ENCODE results near the gene ZNF772. TPM values are rescaled to one million over a fixed set of nuclear protein-coding genes. Genes with fewer than 3 reads are reported as not detected.
"Not testable (repeated sequence)": the region's sequence is repeated elsewhere in the genome, so short reads cannot be mapped to it uniquely, and the experiment has no call there.

Gene ZNF772
- 3.3 and 9.1 TPM in 2 replicates for total RNA-seq (2014; rRNA removed; shearing (Covaris generic))

DNA sequence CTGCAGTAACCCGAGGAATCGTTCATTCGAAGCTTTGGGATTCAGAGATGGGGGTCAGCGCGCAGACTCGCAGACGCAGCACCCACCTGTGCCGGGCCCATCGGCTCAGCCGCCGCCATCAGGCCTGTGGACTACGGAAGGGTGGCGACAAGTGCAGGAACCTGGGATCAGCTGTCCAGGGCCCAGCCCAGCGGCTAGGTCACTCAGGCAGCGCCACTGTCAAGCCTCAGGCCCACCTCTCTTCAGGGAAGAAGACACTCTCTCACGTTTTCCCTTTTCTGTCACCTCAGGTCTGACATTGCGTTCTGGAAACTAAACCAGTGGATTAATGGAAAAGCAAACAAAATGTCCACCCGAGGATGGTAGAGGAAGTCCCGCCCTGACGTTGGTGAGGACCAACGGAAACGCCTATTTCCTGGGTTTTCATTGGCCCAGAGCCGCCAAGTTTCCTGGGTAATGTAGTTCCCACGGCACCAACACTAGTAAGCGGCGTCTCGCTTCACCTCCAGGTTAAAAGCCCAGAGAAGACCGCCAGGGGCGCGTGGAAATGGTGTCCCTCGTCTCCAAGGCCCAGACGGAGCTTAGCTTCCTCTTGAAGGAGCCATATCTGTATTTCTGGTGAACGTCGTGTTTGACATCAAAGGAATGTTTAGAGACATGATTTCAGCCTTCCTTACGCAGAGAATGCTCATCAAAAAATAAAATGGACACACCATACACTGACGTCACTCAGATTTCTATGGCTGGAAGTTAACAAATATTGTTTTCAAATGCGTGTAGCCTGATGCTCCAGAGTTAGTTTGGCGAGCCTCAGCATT lies at the start of gene ZNF772:
Gene ZNF772, minus strand, starts transcription at position 376 of the 818 bp plus-strand sequence. Its CDS starts 257 bp downstream, at position 119.
- peak; percentile 98 for DNase-seq (ENCODE audit: low spot score)
- in situ Hi-C loops (cut with HindIII; ENCODE audit: low sequenced_read_pairs), result no loop called here

DNA sequence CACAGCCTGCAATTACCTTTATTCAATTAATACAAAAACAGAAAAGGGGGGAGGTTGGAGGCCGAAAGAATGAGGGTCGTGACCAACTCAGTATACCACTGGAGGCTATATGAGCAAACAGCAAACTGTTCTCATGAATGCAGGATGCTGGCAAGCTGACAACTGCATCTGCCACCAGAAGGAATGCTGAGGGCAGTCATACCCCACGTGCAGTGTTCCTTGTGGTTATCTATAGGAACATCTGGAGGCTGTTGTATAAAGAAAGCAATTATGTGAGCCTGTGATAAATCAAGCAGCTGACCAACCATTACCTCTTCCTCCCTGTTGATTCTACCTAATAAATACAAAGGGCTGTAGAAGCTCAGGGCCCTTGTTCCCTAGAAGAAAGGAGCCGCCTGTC lies 40.7 kb upstream of the ZNF772 start:
- in situ Hi-C loops (cut with HindIII; ENCODE audit: low sequenced_read_pairs); DNase-seq (ENCODE audit: low spot score): not testable (repeated sequence)

DNA sequence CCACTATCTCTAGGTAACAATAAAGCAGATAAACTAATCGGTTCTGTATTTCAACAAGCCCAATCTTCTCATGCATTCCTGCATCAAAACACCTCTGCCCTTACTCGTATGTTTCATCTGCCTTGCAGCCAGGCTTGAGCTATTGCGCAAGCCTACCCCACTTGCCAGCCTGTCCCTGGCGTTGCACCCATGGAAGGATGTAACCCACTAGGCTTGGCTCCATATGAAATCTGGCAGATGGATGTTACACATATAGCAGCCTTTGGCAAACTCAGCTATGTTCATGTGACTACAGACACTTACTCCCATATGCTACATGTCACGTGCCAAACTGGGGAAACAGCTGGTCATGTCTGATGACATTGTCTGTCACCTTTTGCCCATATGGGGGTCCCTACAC lies 37.9 kb upstream of the ZNF772 start:
- in situ Hi-C loops (cut with HindIII; ENCODE audit: low sequenced_read_pairs), result no loop called here
- no peak for DNase-seq (ENCODE audit: low spot score)

- DNase-seq (ENCODE audit: low spot score), result no peak
- in situ Hi-C loops (cut with HindIII; ENCODE audit: low sequenced_read_pairs), result no loop called here
Measured at GRCh38 chr19:57512845-57513244, 35.5 kb upstream of the ZNF772 start.

DNA sequence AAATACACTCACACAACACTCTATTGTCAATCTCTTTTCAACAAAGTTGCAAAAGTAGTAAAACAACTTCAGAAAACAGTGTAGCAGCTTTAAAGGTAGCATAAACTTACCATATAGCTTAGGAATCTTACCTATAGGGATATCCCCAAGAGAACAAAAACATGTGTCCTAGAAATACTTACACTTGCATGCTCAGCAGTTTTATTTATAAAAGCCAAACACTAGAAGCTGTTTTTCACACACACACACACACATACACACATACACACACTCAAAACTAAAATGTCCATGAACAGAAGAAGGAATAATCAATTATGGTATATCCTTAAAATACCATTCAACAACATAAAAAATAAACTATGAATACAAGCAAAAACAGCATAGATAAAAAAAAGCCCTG lies 34.1 kb upstream of the ZNF772 start:
- in situ Hi-C loops (cut with HindIII; ENCODE audit: low sequenced_read_pairs), result no loop called here

GRCh38 chr19:57506163-57506562 lies 28.8 kb upstream of the ZNF772 start:
- no peak for DNase-seq (ENCODE audit: low spot score)
- in situ Hi-C loops (cut with HindIII; ENCODE audit: low sequenced_read_pairs), result no loop called here

More for the DNA sequence above, 34.1 kb upstream of the ZNF772 start:
- DNase-seq (ENCODE audit: low spot score), result no peak

DNA sequence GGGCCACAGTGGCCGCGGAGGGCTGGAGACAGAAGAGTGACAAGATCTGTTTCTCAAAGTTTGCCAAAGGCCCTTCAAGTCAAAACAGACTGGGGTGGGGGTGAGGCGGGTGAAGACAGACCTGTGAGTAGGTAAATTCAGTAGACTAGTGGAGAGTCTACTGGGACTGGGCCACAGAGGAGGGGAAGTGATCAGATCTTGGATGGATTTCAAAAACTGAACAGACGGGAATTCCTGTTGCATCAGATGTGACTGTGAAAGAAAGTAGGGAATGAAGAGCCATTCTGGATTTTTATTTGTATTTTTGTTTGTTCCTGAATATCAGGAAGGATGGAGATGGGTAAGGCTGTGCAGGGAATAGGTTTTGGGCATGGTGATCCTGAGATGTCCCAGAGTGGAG lies 23.0 kb upstream of the ZNF772 start:
- in situ Hi-C loops (cut with HindIII; ENCODE audit: low sequenced_read_pairs); DNase-seq (ENCODE audit: low spot score): not testable (repeated sequence)

DNA sequence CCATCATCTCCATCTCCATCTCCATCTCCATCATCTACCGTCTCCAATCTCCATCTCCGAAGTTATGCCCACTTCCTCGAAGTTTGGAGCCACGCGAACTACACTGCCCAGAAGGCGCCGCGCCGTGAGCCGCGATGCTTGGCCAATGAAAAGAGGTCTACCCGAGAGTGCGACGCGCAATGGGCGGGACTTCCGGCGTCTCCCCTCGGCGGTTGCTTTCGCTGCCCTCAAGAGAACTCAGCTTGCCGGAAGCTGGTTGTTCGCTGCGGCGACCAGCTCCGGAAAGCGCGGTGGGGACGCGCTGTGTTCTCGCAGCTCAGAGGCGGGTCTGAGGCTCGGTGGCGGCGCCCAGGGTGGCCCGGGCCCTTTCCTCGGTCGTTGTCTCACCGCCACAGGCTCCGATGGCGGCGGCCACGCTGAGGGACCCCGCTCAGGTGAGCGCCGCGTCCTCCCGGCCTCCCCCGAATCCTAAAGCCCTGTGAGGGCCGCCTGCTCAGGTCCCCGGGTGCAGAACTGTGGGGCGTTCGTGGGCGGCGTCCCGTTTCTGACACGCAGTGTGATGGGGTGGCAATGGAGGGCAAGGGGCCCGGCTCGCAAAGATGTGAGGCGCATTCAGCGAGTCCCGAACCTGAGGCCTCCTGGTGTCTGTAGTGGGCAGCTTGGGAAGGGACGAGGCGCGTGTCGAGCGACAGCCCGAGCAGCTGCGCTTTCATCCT lies 22.5 kb upstream of the ZNF772 start, which contains the start of gene ZNF773:
Gene ZNF773, plus strand, starts transcription at position 259 of the 716 bp plus-strand sequence. Its CDS starts 143 bp downstream, at position 402.
- peak; percentile 94 for DNase-seq (ENCODE audit: low spot score)
- in situ Hi-C loops (cut with HindIII; ENCODE audit: low sequenced_read_pairs), result not testable (repeated sequence)

DNA sequence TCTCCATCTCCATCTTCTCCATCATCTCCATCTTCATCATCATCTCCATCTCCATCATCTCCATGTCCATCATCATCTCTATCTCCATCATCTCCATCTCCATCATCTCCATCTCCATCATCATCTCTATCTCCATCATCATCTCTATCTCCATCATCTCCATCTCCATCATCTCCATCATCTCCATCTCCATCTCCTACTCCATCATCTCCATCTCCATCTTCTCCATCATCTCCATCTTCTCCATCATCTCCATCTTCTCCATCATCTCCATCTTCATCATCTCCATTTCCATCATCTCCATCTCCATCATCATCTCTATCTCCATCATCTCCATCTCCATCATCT lies 21.9 kb upstream of the ZNF772 start:
- not testable (repeated sequence) for DNase-seq (ENCODE audit: low spot score)

DNA sequence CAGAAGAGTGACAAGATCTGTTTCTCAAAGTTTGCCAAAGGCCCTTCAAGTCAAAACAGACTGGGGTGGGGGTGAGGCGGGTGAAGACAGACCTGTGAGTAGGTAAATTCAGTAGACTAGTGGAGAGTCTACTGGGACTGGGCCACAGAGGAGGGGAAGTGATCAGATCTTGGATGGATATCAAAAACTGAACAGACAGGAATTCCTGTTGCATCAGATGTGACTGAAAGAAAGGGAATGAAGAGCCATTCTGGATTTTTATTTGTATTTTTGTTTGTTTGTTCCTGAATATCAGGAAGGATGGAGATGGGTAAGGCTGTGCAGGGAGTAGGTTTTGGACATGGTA lies 10.9 kb upstream of the ZNF772 start:
- DNase-seq (ENCODE audit: low spot score); in situ Hi-C loops (cut with HindIII; ENCODE audit: low sequenced_read_pairs): not testable (repeated sequence)

More for the DNA sequence above, 21.9 kb upstream of the ZNF772 start:
- in situ Hi-C loops (cut with HindIII; ENCODE audit: low sequenced_read_pairs), result not testable (repeated sequence)

- peak; percentile 94 for DNase-seq (ENCODE audit: low spot score)
- in situ Hi-C loops (cut with HindIII; ENCODE audit: low sequenced_read_pairs), result not testable (repeated sequence)
Measured at GRCh38 chr19:57487477-57488298, 10.3 kb upstream of the ZNF772 start, which contains the start of gene ZNF419. ZNF419 (plus strand) TSS chr19:57487750; CDS start chr19:57487951, 201 bp downstream.

- in situ Hi-C loops (cut with HindIII; ENCODE audit: low sequenced_read_pairs), result no loop called here
- DNase-seq (ENCODE audit: low spot score), result no peak
Measured at GRCh38 chr19:57473646-57474045, 3.7 kb downstream of the ZNF772 start.

GRCh38 chr19:57466489-57466888 lies 10.9 kb downstream of the ZNF772 start:
- in situ Hi-C loops (cut with HindIII; ENCODE audit: low sequenced_read_pairs), result no loop called here
- no peak for DNase-seq (ENCODE audit: low spot score)

- peak; percentile 10 for DNase-seq (ENCODE audit: low spot score)
- in situ Hi-C loops (cut with HindIII; ENCODE audit: low sequenced_read_pairs), result no loop called here
Measured at GRCh38 chr19:57465680-57466381, 11.5 kb downstream of the ZNF772 start.

DNA sequence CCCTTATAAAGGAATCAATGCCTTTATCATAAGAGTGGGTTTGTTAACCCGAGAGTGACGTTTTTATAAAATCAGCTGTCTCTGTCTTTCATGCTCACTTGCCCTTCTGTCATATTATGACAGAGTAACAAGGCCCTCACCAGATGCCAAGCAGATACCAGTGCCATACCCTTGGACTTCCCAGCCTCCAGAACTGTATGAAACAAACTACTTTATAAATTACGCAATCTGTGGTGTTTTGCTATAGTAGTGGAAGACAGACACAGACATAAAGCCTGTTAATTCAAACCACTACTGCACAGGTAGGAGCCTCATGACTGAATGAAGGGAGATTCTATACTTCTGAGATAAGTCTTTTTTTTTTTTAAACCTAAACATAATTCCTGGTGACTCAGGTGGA lies 25.1 kb downstream of the ZNF772 start:
- no peak for DNase-seq (ENCODE audit: low spot score)
- in situ Hi-C loops (cut with HindIII; ENCODE audit: low sequenced_read_pairs), result no loop called here

- no peak for DNase-seq (ENCODE audit: low spot score)
- in situ Hi-C loops (cut with HindIII; ENCODE audit: low sequenced_read_pairs), result no loop called here
Measured at GRCh38 chr19:57443121-57443696, 34.2 kb downstream of the ZNF772 start.

GRCh38 chr19:57441979-57442752 lies 35.2 kb downstream of the ZNF772 start:
- in situ Hi-C loops (cut with HindIII; ENCODE audit: low sequenced_read_pairs), result no loop called here

GRCh38 chr19:57438925-57439324 lies 38.4 kb downstream of the ZNF772 start:
- no peak for DNase-seq (ENCODE audit: low spot score)
- in situ Hi-C loops (cut with HindIII; ENCODE audit: low sequenced_read_pairs), result no loop called here

More at GRCh38 chr19:57441979-57442752, 35.2 kb downstream of the ZNF772 start:
- no peak for DNase-seq (ENCODE audit: low spot score)

Measured in G401 (cell line).